ENCODE measurements around the gene COL23A1. TPM values are rescaled to one million over a fixed set of nuclear protein-coding genes. Genes with fewer than 3 reads are reported as not detected.

Gene COL23A1
- total RNA-seq, 1 experiment from 2014 or later: not detected

- H3K27me3 ChIP-seq (replicated peaks; ENCODE audit: insufficient read depth, low read depth, low read length, poor library complexity): no peaks in the 10 kb centered on the region
- intact Hi-C loops (cut with micrococcal nuclease; ENCODE audit: unreplicated experiment): no loop called here
- H3K27ac ChIP-seq (ENCODE audit: low read depth, low read length, poor library complexity, severe bottlenecking): no peak overlapping the region
- no peak overlapping the region for H3K4me3 ChIP-seq (ENCODE audit: low read depth, low read length, poor library complexity, severe bottlenecking)
- TF ChIP-seq EZH2 (IDR thresholded peaks at IDR 0.05; ENCODE audit: borderline replicate concordance, low read depth, low read length, poor library complexity, severe bottlenecking) (no peak), CTCF (conservative IDR thresholded peaks at IDR 0.05; ENCODE audit: low read depth, low read length) (no peak)
- no peak for DNase-seq (ENCODE audit: low spot score)
- CTCF ChIA-PET: no interaction called here
- H3K9me3 ChIP-seq (ENCODE audit: low read depth, low read length, poor library complexity, severe bottlenecking): no peaks in the 10 kb centered on the region
- no peaks in the 10 kb centered on the region for H3K36me3 ChIP-seq (ENCODE audit: insufficient read depth, low read length, poor library complexity, severe bottlenecking)
- no TSS peak for BruUV-seq (replicated peaks)
- no peaks in the 10 kb centered on the region for H3K4me1 ChIP-seq (ENCODE audit: insufficient read depth, low read length, poor library complexity, severe bottlenecking)
- POLR2A ChIA-PET (ENCODE audit: low non-redundant PET): interaction anchor here (1.0 kb wide), 1 partner anchor 148 kb away, joined by 4 read pairs; no protein-coding TSS in a partner anchor
Measured at GRCh38 chr5:178223828-178224335, 366.3 kb downstream of the COL23A1 start.

GRCh38 chr5:178223196-178223773 lies 366.9 kb downstream of the COL23A1 start:
- intact Hi-C loops (cut with micrococcal nuclease; ENCODE audit: unreplicated experiment): no loop called here
- Histone ChIP-seq H3K36me3 (ENCODE audit: insufficient read depth, low read length, poor library complexity, severe bottlenecking) (peaks cover 4% of the 10 kb centered on the region), H3K27ac (ENCODE audit: low read depth, low read length, poor library complexity, severe bottlenecking) (no peak overlapping the region), H3K4me3 (ENCODE audit: low read depth, low read length, poor library complexity, severe bottlenecking) (no peak overlapping the region), H3K9me3 (ENCODE audit: low read depth, low read length, poor library complexity, severe bottlenecking) (no peaks in the 10 kb centered on the region), H3K27me3 (replicated peaks; ENCODE audit: insufficient read depth, low read depth, low read length, poor library complexity) (no peaks in the 10 kb centered on the region), H3K4me1 (ENCODE audit: insufficient read depth, low read length, poor library complexity, severe bottlenecking) (no peaks in the 10 kb centered on the region)
- DNase-seq (ENCODE audit: low spot score): no peak
- POLR2A ChIA-PET (ENCODE audit: low non-redundant PET): no interaction called here
- no TSS peak for BruUV-seq (replicated peaks)
- CTCF ChIA-PET: no interaction called here
- TF ChIP-seq CTCF (conservative IDR thresholded peaks at IDR 0.05; ENCODE audit: low read depth, low read length) (no peak), EZH2 (IDR thresholded peaks at IDR 0.05; ENCODE audit: borderline replicate concordance, low read depth, low read length, poor library complexity, severe bottlenecking) (no peak)

GRCh38 chr5:178222292-178222691 lies 367.9 kb downstream of the COL23A1 start:
- Histone ChIP-seq H3K4me1 (ENCODE audit: insufficient read depth, low read length, poor library complexity, severe bottlenecking) (no peaks in the 10 kb centered on the region), H3K27me3 (replicated peaks; ENCODE audit: insufficient read depth, low read depth, low read length, poor library complexity) (no peaks in the 10 kb centered on the region), H3K4me3 (ENCODE audit: low read depth, low read length, poor library complexity, severe bottlenecking) (no peak overlapping the region), H3K9me3 (ENCODE audit: low read depth, low read length, poor library complexity, severe bottlenecking) (no peaks in the 10 kb centered on the region), H3K27ac (ENCODE audit: low read depth, low read length, poor library complexity, severe bottlenecking) (no peak overlapping the region), H3K36me3 (ENCODE audit: insufficient read depth, low read length, poor library complexity, severe bottlenecking) (peaks cover 4% of the 10 kb centered on the region)
- TF ChIP-seq EZH2 (IDR thresholded peaks at IDR 0.05; ENCODE audit: borderline replicate concordance, low read depth, low read length, poor library complexity, severe bottlenecking) (no peak), CTCF (conservative IDR thresholded peaks at IDR 0.05; ENCODE audit: low read depth, low read length) (no peak)
- intact Hi-C loops (cut with micrococcal nuclease; ENCODE audit: unreplicated experiment): no loop called here
- ChIA-PET CTCF (no interaction called here), POLR2A (ENCODE audit: low non-redundant PET) (no interaction called here)
- BruUV-seq (replicated peaks): no TSS peak
- no peak for DNase-seq (ENCODE audit: low spot score)
